GM12878 (cell line): Measurements from ENCODE around the gene ACTR10. TPM values are rescaled to one million over a fixed set of nuclear protein-coding genes. Genes with fewer than 3 reads are reported as not detected.

Experiments
- ATAC-seq: fragments of 200-7000 bp; cut with Tn5 transposase; 3 replicates; pipeline ENCODE4 v1.9.1; 2020; ENCODE audit warnings: mild to moderate bottlenecking, moderate library complexity
- BruUV-seq: library from RNA; stranded (reverse); fragments of 400-500 nt; replicated peaks from 2 replicates; lab custom pipeline; 2021; lab: Mats Ljungman, UMichigan
- CTCF ChIA-PET: fragments of 300-600 bp; sonication (Branson Sonifier 250); formaldehyde crosslinking; extraction: SDS; loops from one replicate; lab custom pipeline; 2021; ENCODE audit warnings: inconsistent platforms; lab: Yijun Ruan, JAX
- POLR2A ChIA-PET: fragments of 350-600 bp; formaldehyde crosslinking; extraction: SDS; loops from one replicate; lab custom pipeline; 2021; ENCODE audit warnings: inconsistent platforms; lab: Charles Lee
- RAD21 ChIA-PET: fragments of 300-600 bp; sonication (Branson Sonifier 250); formaldehyde crosslinking; loops from one replicate; lab custom pipeline; 2023; ENCODE audit warnings: antibody characterized with exemption; ENCODE audit not compliant: unreplicated experiment; lab: Charles Lee
- SMC1A ChIA-PET: fragments of 300-600 bp; sonication (Branson Sonifier 250); formaldehyde crosslinking; loops from one replicate; lab custom pipeline; 2023; ENCODE audit not compliant: unreplicated experiment, uncharacterized antibody; lab: Charles Lee
- DNase-seq: peaks from one replicate; pipeline ENCODE4 v3.0.0-alpha.2; 2011; ENCODE audit warnings: low read depth, low spot score
- FAIRE-seq: peaks from 3 replicates; lab custom pipeline; 2011; peaks lifted over from hg19 to GRCh38; lab: Jason Lieb, UNC
- H2AFZ ChIP-seq: 2 replicates; pipeline ENCODE4 v1.6.0; 2011; ENCODE audit warnings: low read depth, low read length, control low read depth; ENCODE audit not compliant: control insufficient read depth
- H3K27ac ChIP-seq: 2 replicates; pipeline ENCODE4 v1.5.1; 2011; ENCODE audit warnings: control low read depth; ENCODE audit not compliant: control insufficient read depth, insufficient read depth
- H3K27me3 ChIP-seq, 2 experiments: replicated peaks in 1 of 2; 2 replicates each; pipeline versions ENCODE4 v1.6.0 to v1.6.1; 2011; ENCODE audit warnings: low read length in 1 of 2; ENCODE audit not compliant: control insufficient read depth in 2 of 2, insufficient read depth in 2 of 2
- H3K36me3 ChIP-seq, 2 experiments: 2 replicates each; pipeline ENCODE4 v1.5.1; 2011; ENCODE audit warnings: low read length in 1 of 2; ENCODE audit not compliant: control insufficient read depth in 2 of 2, insufficient read depth in 2 of 2
- H3K4me1 ChIP-seq: 2 replicates; pipeline ENCODE4 v1.6.1; 2011; ENCODE audit warnings: mild to moderate bottlenecking, low read length, moderate library complexity, mixed read lengths; ENCODE audit not compliant: control insufficient read depth, insufficient read depth
- H3K4me2 ChIP-seq: 2 replicates; pipeline ENCODE4 v1.6.0; 2011; ENCODE audit warnings: control low read depth; ENCODE audit not compliant: control insufficient read depth, insufficient read depth
- H3K4me3 ChIP-seq: fragments of 200-600 bp; sonication (generic); 2 replicates; pipeline ENCODE4 v1.5.1; 2016
- H3K79me2 ChIP-seq: 2 replicates; pipeline ENCODE4 v1.6.0; 2011; ENCODE audit warnings: low read length; ENCODE audit not compliant: control insufficient read depth, insufficient read depth
- H3K9ac ChIP-seq: 2 replicates; pipeline ENCODE4 v1.8.0; 2011; ENCODE audit warnings: low read length, control low read depth, mixed read lengths; ENCODE audit not compliant: control insufficient read depth, insufficient read depth
- H3K9me3 ChIP-seq: replicated peaks from 3 replicates; pipeline ENCODE4 v1.5.1; 2011; ENCODE audit warnings: mild to moderate bottlenecking, low read length; ENCODE audit not compliant: control insufficient read depth, insufficient read depth
- H4K20me1 ChIP-seq: 2 replicates; pipeline ENCODE4 v1.6.0; 2011; ENCODE audit not compliant: control insufficient read depth, insufficient read depth
- ATF7 ChIP-seq: fragments of 450-650 bp; IDR thresholded peaks from 2 replicates; pipeline ENCODE4 v1.6.1; 2016; ENCODE audit warnings: low read depth, mild to moderate bottlenecking
- BACH1 ChIP-seq: fragments of 450-650 bp; IDR thresholded peaks from 2 replicates; pipeline ENCODE4 v1.6.1; 2017; ENCODE audit warnings: mild to moderate bottlenecking, borderline replicate concordance
- CHD2 ChIP-seq: IDR thresholded peaks from 2 replicates; pipeline ENCODE4 v1.6.1; 2011; ENCODE audit warnings: low read depth, low read length, improper control_type of control experiment, borderline replicate concordance
- ESRRA ChIP-seq: IDR thresholded peaks from 2 replicates; pipeline ENCODE4 v1.6.1; 2012; ENCODE audit warnings: mild to moderate bottlenecking, low read length, improper control_type of control experiment
- ETV6 ChIP-seq, 2 experiments: fragments of 450-650 bp in 1 of 2; IDR thresholded peaks in 1 of 2; conservative IDR thresholded peaks in 1 of 2; 2 replicates each; pipeline ENCODE4 v1.6.1; 2014; ENCODE audit warnings: antibody characterized with exemption in 1 of 2, borderline replicate concordance in 1 of 2, low read depth in 1 of 2, mild to moderate bottlenecking in 1 of 2, moderate library complexity in 1 of 2
- IKZF1 ChIP-seq: fragments of 450-650 bp; conservative IDR thresholded peaks from 2 replicates; pipeline ENCODE4 v1.6.1; 2017; ENCODE audit warnings: antibody characterized with exemption, mild to moderate bottlenecking
- JUNB ChIP-seq: IDR thresholded peaks from 2 replicates; pipeline ENCODE4 v1.6.1; 2016; ENCODE audit warnings: antibody characterized with exemption, mild to moderate bottlenecking
- MYC ChIP-seq: IDR thresholded peaks from 2 replicates; pipeline ENCODE4 v1.6.1; 2011; ENCODE audit warnings: mild to moderate bottlenecking, low read length, moderate library complexity, inconsistent platforms; ENCODE audit not compliant: insufficient read depth, insufficient replicate concordance, insufficient read length, severe bottlenecking
- NFIC ChIP-seq: IDR thresholded peaks from 2 replicates; pipeline ENCODE4 v1.6.1; 2012; ENCODE audit warnings: low read depth, mild to moderate bottlenecking, inconsistent platforms, low read length, moderate library complexity
- NR2C1 ChIP-seq: fragments of 450-650 bp; IDR thresholded peaks from 2 replicates; pipeline ENCODE4 v1.6.1; 2017; ENCODE audit warnings: antibody characterized with exemption, mild to moderate bottlenecking, moderate library complexity
- PAX8 ChIP-seq: fragments of 450-650 bp; IDR thresholded peaks from 2 replicates; pipeline ENCODE4 v1.6.1; 2017; ENCODE audit warnings: mild to moderate bottlenecking, moderate library complexity
- POLR2AphosphoS5 ChIP-seq: IDR thresholded peaks from 2 replicates; pipeline ENCODE4 v1.6.1; 2011; ENCODE audit warnings: mild to moderate bottlenecking, low read length, inconsistent platforms
- SMARCA5 ChIP-seq: fragments of 450-650 bp; IDR thresholded peaks from 2 replicates; pipeline ENCODE4 v1.6.1; 2017; ENCODE audit warnings: mild to moderate bottlenecking
- TAF1 ChIP-seq: IDR thresholded peaks from 2 replicates; pipeline ENCODE4 v1.6.1; 2011; ENCODE audit warnings: mild to moderate bottlenecking, low read depth, low read length, borderline replicate concordance
- ZNF384 ChIP-seq: IDR thresholded peaks from 2 replicates; pipeline ENCODE4 v1.6.1; 2012; ENCODE audit warnings: low read depth, mild to moderate bottlenecking, low read length, improper control_type of control experiment, borderline replicate concordance
- WGBS: methylation state at CpG from one replicate; pipeline ENCODE4 v1.1.6; 2016; ENCODE audit warnings: low lambda C conversion rate; ENCODE audit not compliant: insufficient replicate concordance, insufficient coverage; ENCODE audit errors: missing lambda C conversion rate; 5-methylcytosine and 5-hydroxymethylcytosine counted together
- in situ Hi-C: fragments of 300-500 bp; cut with MboI; formaldehyde crosslinking; loops from 9 replicates; pipeline ENCODE4 v1.14.3; 2018; ENCODE audit warnings: mixed read lengths
- intact Hi-C: fragments of 100-400 bp; cut with micrococcal nuclease; formaldehyde crosslinking; loops from one replicate; pipeline ENCODE4 v1.14.2; 2022; ENCODE audit not compliant: unreplicated experiment
- polyA plus RNA-seq, 11 experiments: library from polyadenylated mRNA; depleted of rRNA in 4 of 11; unstranded in 6 of 11; stranded (reverse) in 5 of 11; fragments of >200 nt; fragmentation: Nextera tagmentation in 4 of 11; fragmentation: Illumina TruSeq in 1 of 11; extraction: Ambion mirVana in 4 of 11; extraction: Trizol in 1 of 11; gene quantifications; 1 replicate in 1 of 11; 2 replicates in 10 of 11; pipeline versions ENCODE4 v1.2.1 to v1.2.3, GENCODE V29; 2011 to 2016; ENCODE audit warnings: inconsistent platforms in 2 of 11, missing spikeins in 2 of 11, low read depth in 1 of 11
- total RNA-seq, 4 experiments: library from RNA; depleted of rRNA in 3 of 4; stranded (reverse); fragments of >200 nt in 3 of 4; fragmentation: Illumina TruSeq in 1 of 4; extraction: Trizol in 1 of 4; gene quantifications; 2 replicates each; pipeline versions ENCODE4 v1.2.1 to v1.2.3, GENCODE V29; 2013 to 2021

ACTR10 gene
- total and polyA plus RNA-seq, 10 of the 15 experiments (the other 5 are each of a cell fraction or from before 2014, with no cell fraction given), result 26.0 to 74.3 (median 38.9) TPM

GRCh38 chr14:58278177-58278576, 78.2 kb downstream of the ACTR10 start:
- no peaks in the 10 kb centered on the region for H3K9me3 ChIP-seq
- RAD21 ChIA-PET, result no interaction called here
- H3K4me2 ChIP-seq, result no peak overlapping the region
- H3K36me3 ChIP-seq, result peaks cover 4 to 18% of the 10 kb centered on the region in 2 experiments; a peak in 3 of 4 replicates
- H3K79me2 ChIP-seq, result peaks cover 27% of the 10 kb centered on the region
- SMC1A ChIA-PET, result no interaction called here
- no peak overlapping the region for H3K4me3 ChIP-seq
- H3K27ac ChIP-seq, result no peak overlapping the region
- TF ChIP-seq ESRRA (no peak), POLR2AphosphoS5 (peak; percentile 28; the same call in 1 of the 2 replicates)
- DNase-seq (no peak), FAIRE-seq (no peak), ATAC-seq (no peak)
- in situ Hi-C loops (no loop called here), intact Hi-C loops (no loop called here)
- H3K9ac ChIP-seq, result no peak overlapping the region
- BruUV-seq, result no TSS peak
- POLR2A ChIA-PET, result interaction anchor here (0.6 to 0.7 kb wide), 4 partner anchors 11 to 881 kb away, joined by 3 to 5 read pairs (median 4); no protein-coding TSS in a partner anchor
- peaks cover 4% of the 10 kb centered on the region for H3K4me1 ChIP-seq
- CTCF ChIA-PET, result no interaction called here
- H2AFZ ChIP-seq, result no peak overlapping the region
- WGBS, result 94% methylated on average over 8 of the region's 8 CpGs
- no peaks in the 10 kb centered on the region for H3K27me3 ChIP-seq
- no peaks in the 10 kb centered on the region for H4K20me1 ChIP-seq

- peak overlapping the region; percentile 10; the same call in 1 of the 2 replicates for H3K4me2 ChIP-seq
- intact Hi-C loops, result no loop called here
- DNase-seq, result peak; percentile 27
- peak; percentile 86 for ATAC-seq
- no peak overlapping the region for H3K4me3 ChIP-seq
- no peak overlapping the region for H3K9ac ChIP-seq
- H3K9me3 ChIP-seq, result no peaks in the 10 kb centered on the region
- peaks cover 34% of the 10 kb centered on the region for H3K79me2 ChIP-seq
- peaks cover 4% of the 10 kb centered on the region for H3K4me1 ChIP-seq
- in situ Hi-C loops, result no loop called here
- peak; percentile 82 for FAIRE-seq
- H3K27ac ChIP-seq, result peak overlapping the region; percentile 47
- H2AFZ ChIP-seq, result no peak overlapping the region
- ChIA-PET SMC1A (interaction anchor here (1.1 to 1.9 kb wide), 2 partner anchors 8 to 17 kb away, joined by 3 to 5 read pairs; partner anchors contain the start of gene ARID4A), POLR2A (interaction anchor here (0.6 to 1.3 kb wide), 2 partner anchors 17 to 105 kb away, joined by 5 to 6 read pairs; partner anchors contain the start of gene ARID4A), CTCF (interaction anchor here (1.2 to 1.8 kb wide), 2 partner anchors 17 to 77 kb away, joined by 3 to 4 read pairs; no protein-coding TSS in a partner anchor), RAD21 (interaction anchor here (0.7 to 1.0 kb wide), 4 partner anchors 14 to 78 kb away, joined by 3 to 5 read pairs (median 4); partner anchors contain the start of gene ARID4A)
- no peaks in the 10 kb centered on the region for H3K27me3 ChIP-seq
- peaks cover 4 to 18% of the 10 kb centered on the region in 2 experiments; a peak in 3 of 4 replicates for H3K36me3 ChIP-seq
- no TSS peak for BruUV-seq
- no peaks in the 10 kb centered on the region; the same call in 1 of the 2 replicates for H4K20me1 ChIP-seq
- WGBS, result 13% methylated on average over 4 of the region's 4 CpGs
- TF ChIP-seq NFIC (0 out of 2 replicates have a peak, but pooled peaks have one; percentile 22), SMARCA5 (no peak), JUNB (peak; percentile 7; the same call in 1 of the 2 replicates), MYC (no peak), CHD2 (no peak), BACH1 (no peak), ATF7 (peak; percentile 97), ZNF384 (peak; percentile 87), TAF1 (no peak), NR2C1 (peak; percentile 47), ETV6 (conservative IDR thresholded peaks at IDR 0.05 in 1 of 2, IDR thresholded peaks at IDR 0.05 in 1 of 2; ENCODE audit: borderline replicate concordance in 1 of 2, low read depth in 1 of 2) (0 out of 4 replicates have a peak, but pooled peaks of 1 of the 2 experiments have one; percentile 23), IKZF1 (0 out of 2 replicates have a peak, but pooled peaks have one; percentile 44), PAX8 (0 out of 2 replicates have a peak, but pooled peaks have one; percentile 37)
Observed at GRCh38 chr14:58280954-58281787, 81.2 kb downstream of the ACTR10 start.
